NCI-H187 treated with DMSO at 0.1 percent for 48 hours (cell line): ENCODE results near the gene PLSCR1.
"Not testable (repeated sequence)": the region's sequence is repeated elsewhere in the genome, so short reads cannot be mapped to it uniquely, and the experiment has no call there.

Experiments
- DNase-seq: peaks from one replicate; lab custom pipeline; 2025; lab: John Stamatoyannopoulos, UW

Gene PLSCR1

GRCh38 chr3:146513386-146514051, 30.9 kb downstream of the PLSCR1 start:
- DNase-seq, result no peak

GRCh38 chr3:146511402-146512134, 32.8 kb downstream of the PLSCR1 start:
- no peak for DNase-seq

- DNase-seq, result no peak
Observed at GRCh38 chr3:146507331-146508120, 36.9 kb downstream of the PLSCR1 start.

- no peak for DNase-seq
Observed at GRCh38 chr3:146505516-146505915, 38.9 kb downstream of the PLSCR1 start.

GRCh38 chr3:146504498-146505197, 39.8 kb downstream of the PLSCR1 start:
- no peak for DNase-seq

- DNase-seq, result no peak
Observed at GRCh38 chr3:146503461-146504202, 40.8 kb downstream of the PLSCR1 start.

GRCh38 chr3:146502887-146503460, 41.4 kb downstream of the PLSCR1 start:
- no peak for DNase-seq

- no peak for DNase-seq
Observed at GRCh38 chr3:146501752-146502151, 42.7 kb downstream of the PLSCR1 start.

GRCh38 chr3:146499701-146500100, 44.7 kb downstream of the PLSCR1 start:
- no peak for DNase-seq

GRCh38 chr3:146498002-146498736, 46.2 kb downstream of the PLSCR1 start:
- DNase-seq, result no peak

GRCh38 chr3:146497145-146497843, 47.1 kb downstream of the PLSCR1 start:
- not testable (repeated sequence) for DNase-seq

GRCh38 chr3:146496726-146497125, 47.7 kb downstream of the PLSCR1 start:
- DNase-seq, result no peak

- DNase-seq, result no peak
Observed at GRCh38 chr3:146496251-146496650, 48.2 kb downstream of the PLSCR1 start.

- no peak for DNase-seq
Observed at GRCh38 chr3:146493761-146494160, 50.6 kb downstream of the PLSCR1 start.

GRCh38 chr3:146493221-146493620, 51.2 kb downstream of the PLSCR1 start:
- no peak for DNase-seq

GRCh38 chr3:146491303-146491702, 53.1 kb downstream of the PLSCR1 start:
- no peak for DNase-seq

- no peak for DNase-seq
Observed at GRCh38 chr3:146485297-146485696, 59.1 kb downstream of the PLSCR1 start.

- no peak for DNase-seq
Observed at GRCh38 chr3:146476094-146476740, 68.2 kb downstream of the PLSCR1 start.

GRCh38 chr3:146474976-146475375, 69.4 kb downstream of the PLSCR1 start:
- not testable (repeated sequence) for DNase-seq
